NCI-H1436 treated with DMSO at 0.1 percent for 48 hours (cell line): ENCODE data around the gene ARHGEF3.
"Not testable (repeated sequence)": the region's sequence is repeated elsewhere in the genome, so short reads cannot be mapped to it uniquely, and the experiment has no call there.

Source experiments
- DNase-seq: peaks from one replicate; lab custom pipeline; 2025; lab: John Stamatoyannopoulos, UW

The ARHGEF3 gene

GRCh38 chr3:56737006-56737405 lies 64.7 kb downstream of the ARHGEF3 start:
- DNase-seq = no peak

DNA sequence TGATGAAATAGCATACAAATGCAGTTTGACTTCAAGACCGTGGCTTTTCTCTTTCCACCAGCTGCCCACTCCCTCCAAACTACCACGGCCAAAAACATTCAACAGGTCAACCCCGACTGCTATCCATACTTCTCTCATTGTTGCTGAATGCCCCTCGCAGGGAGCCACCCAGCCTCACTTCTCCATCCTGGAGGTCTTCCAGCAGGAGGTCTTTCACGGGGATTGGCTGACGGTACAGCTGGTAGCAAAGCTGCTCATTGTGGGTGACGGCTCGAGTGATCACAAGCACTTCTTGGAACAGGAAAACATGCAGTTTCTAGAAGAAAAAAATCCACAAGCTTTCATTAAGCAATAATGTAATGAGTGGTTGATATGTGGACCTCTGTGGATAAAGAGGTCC lies 69.6 kb downstream of the ARHGEF3 start:
- DNase-seq = no peak

- DNase-seq = no peak
These were observed 76.6 kb downstream of the ARHGEF3 start for GRCh38 chr3:56725175-56725574.

DNA sequence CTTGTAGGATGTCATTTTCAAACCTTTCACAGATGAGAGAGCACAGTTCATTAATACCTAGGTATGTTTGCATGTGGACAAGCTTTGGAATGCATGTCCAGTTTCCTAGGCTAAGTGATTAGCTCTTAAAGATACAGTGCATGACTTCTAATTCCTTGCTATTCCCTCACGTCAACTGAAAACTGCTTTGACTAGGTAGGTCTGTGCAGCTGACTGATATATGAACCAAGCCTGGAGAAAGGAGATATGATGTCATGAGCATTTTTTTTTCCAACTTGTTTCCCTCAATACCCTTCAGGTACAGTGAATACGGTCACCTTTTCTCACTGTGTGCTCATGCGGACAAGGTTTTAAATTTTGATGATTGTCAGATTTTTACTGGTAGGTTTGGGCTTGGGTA lies 77.1 kb downstream of the ARHGEF3 start:
- no peak for DNase-seq

DNA sequence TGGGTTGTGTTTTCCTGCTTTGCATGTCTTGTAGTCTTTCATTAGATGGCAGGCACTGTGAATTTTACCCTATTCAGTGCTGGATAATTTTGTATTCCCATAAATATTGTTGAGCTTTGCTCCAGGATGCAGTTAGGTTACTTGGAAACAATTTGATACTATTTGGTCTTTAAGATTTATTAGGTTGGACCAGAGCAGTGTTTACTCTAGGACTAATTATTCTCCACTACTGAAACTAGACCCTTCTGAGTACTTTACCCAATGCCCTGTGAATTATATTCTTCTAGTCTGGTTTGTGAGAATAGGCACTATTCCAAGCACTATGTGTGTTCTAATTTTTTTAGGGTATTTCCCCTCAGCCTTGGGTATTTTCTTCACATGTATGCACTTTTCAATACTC lies 80.9 kb downstream of the ARHGEF3 start:
- DNase-seq = no peak

DNA sequence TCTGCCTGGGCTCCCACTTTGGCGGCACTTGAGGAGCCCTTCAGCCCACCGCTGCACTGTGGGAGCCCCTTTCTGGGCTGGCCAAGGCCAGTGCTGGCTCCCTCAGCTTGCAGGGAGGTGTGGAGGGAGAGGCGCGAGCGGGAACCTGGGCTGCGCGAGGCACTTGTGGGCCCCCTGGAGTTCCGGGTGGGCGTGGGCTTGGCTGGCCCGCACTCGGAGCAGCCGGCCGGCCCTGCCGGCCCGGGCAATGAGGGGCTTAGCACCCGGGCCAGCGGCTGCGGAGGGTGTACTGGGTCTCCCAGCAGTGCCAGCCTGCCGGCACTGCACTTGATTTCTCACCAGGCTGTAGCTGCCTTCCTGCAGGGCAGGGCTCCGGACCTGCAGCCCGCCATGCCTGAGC lies 82.9 kb downstream of the ARHGEF3 start:
- not testable (repeated sequence) for DNase-seq

- no peak for DNase-seq
These were observed 90.4 kb downstream of the ARHGEF3 start for GRCh38 chr3:56711344-56711743.

- DNase-seq = not testable (repeated sequence)
These were observed 94.3 kb downstream of the ARHGEF3 start for GRCh38 chr3:56707412-56707811.

DNA sequence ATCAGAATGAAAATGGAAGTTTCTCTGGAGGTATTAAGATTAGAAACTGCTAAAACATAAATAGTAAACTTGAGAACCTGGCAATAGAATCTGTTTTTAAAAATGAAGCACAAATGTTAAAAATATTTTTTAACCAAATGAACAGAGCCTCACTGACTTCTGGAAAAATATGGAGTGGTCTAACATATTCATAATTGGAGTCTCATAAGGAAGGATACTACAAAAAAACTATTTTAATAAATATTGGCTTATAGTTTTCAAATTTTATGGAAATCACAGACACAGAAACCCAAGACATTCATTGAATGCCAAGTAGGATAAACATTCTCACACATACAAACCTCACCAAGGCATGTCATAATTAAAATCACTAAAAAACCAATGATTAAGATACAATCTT lies 95.1 kb downstream of the ARHGEF3 start:
- DNase-seq = no peak

- no peak for DNase-seq
These were observed 97.0 kb downstream of the ARHGEF3 start for GRCh38 chr3:56704706-56705105.

- DNase-seq = no peak
These were observed 99.0 kb downstream of the ARHGEF3 start for GRCh38 chr3:56702490-56703315.

DNA sequence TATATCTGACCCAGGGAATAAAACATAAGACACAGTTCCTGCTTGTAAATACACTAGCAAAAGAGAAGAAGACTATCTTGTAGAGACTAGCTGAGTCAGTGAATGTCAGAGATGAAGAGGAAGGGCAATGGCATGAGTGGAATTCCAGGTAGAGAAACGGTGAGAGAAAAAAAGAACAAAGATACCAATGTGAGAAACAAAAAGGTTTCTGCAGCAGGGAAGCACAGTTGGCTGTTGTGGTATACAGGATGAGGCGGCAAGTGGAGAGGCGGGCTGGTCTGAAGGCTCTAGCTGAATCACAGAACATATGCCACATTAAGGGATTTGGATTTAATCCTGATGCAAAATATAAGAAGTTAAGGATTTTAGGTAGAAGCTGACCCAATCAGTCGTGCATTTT lies 101.6 kb downstream of the ARHGEF3 start:
- no peak for DNase-seq

GRCh38 chr3:56694867-56695683 lies 106.7 kb downstream of the ARHGEF3 start:
- no peak for DNase-seq

DNA sequence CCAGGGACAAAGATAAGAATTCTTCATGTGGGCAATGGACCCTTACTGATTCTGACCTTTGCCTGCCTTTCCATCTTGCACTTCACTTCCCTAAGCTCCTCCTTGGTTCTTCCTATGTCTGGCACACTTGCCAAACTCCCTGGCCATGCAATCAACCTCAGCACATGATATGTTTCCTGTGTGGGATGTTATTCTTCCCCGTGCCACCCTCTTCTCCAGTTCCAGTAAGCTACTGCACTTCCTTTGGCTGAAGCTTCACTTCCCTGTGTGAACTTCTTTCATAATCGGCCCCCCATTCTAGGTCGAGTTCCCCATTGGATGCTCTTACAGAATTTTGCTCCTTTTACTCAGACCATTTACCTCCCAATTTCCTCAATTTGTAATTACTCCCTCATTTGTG lies 108.0 kb downstream of the ARHGEF3 start:
- DNase-seq = no peak

- not testable (repeated sequence) for DNase-seq
These were observed 109.0 kb downstream of the ARHGEF3 start for GRCh38 chr3:56692520-56693433.

DNA sequence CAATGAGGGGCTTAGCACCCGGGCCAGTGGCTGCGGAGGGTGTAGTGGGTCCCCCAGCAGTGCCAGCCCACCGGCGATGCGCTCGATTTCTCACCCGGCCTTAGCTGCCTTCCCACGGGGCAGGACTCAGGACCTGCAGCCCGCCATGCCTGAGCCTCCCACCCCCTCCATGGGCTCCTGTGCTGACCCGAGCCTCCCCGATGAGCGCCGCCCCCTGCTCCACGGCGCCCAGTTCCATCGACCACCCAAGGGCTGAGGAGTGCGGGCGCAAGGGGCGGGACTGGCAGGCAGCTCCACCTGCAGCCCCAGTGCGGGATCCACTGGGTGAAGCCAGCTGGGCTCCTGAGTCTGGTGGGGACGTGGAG lies 109.8 kb downstream of the ARHGEF3 start:
- DNase-seq = not testable (repeated sequence)

DNA sequence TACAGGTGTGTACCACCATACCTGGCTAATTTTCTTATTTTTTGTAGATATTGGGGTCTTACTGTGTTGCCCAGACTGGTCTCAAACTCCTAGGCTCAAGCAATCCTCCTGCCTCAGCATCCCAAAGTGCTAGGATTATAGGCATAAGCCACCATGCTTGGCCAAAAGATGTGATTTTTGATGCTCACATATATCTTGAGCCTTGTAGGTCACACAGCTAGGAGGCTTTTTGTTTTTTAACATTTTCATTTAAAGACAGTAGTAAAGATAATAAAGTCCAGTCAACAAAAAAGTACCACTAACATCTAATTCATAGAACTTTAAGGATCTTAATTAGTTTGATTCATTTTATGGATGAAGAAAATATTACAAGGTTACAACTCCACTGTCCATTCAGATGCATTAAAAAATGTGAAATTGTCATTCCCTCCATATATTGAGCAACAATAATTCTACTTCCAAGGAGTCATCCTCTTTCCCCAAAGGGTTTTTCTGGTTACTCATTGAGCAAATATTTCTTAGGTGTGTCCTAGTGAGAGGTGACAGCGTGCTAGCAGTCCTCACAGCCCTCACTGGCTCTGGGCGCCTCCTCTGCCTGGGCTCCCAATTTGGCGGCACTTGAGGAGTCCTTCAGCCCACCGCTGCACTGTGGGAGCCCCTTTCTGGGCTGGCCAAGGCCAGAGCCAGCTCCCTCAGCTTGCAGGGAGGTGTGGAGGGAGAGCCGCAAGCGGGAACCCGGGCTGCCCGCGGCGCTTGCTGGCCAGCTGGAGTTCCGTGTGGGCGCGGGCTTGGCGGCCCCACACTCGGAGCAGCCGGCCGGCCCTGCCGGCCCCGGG lies 110.4 kb downstream of the ARHGEF3 start:
- no peak for DNase-seq

DNA sequence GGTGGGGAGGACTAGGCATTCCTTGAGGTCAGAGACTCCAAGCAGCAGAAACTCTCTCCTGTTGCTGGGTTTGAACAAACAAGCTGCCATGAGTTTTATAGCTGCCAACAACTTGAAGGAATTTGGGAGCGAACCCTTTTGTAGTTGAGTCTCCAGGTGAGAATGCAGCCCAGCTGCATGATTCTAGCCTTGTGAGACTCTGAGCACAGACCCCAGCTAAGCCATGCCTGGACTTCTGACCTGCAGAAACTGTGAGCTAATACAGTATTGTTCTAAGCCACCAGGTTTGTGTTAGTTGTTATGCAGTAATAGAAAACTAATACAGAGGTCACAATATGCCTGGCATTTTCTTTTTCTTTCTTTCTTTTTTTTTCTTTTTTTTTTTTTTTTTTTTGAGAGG lies 112.4 kb downstream of the ARHGEF3 start:
- no peak for DNase-seq

- DNase-seq = no peak
These were observed 113.6 kb downstream of the ARHGEF3 start for GRCh38 chr3:56688191-56688590.

DNA sequence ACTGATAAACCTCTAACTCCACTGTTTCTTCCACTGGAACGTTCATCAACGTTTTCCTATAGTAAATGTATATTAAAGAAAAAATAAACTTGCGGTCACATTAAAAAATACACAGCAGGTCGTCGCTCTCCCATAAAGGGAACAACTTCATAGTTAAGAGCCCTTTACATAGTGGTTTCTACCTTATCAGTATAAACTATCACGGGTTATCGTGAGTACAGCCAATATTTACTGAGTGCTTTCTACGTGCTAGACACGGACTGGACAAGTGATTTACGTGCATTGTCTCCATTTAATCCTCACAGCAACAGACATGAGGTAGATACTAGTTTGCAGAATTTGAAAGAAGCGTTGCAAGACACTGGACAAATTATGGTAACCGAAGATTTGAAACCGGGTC lies 117.7 kb downstream of the ARHGEF3 start:
- DNase-seq = no peak

DNA sequence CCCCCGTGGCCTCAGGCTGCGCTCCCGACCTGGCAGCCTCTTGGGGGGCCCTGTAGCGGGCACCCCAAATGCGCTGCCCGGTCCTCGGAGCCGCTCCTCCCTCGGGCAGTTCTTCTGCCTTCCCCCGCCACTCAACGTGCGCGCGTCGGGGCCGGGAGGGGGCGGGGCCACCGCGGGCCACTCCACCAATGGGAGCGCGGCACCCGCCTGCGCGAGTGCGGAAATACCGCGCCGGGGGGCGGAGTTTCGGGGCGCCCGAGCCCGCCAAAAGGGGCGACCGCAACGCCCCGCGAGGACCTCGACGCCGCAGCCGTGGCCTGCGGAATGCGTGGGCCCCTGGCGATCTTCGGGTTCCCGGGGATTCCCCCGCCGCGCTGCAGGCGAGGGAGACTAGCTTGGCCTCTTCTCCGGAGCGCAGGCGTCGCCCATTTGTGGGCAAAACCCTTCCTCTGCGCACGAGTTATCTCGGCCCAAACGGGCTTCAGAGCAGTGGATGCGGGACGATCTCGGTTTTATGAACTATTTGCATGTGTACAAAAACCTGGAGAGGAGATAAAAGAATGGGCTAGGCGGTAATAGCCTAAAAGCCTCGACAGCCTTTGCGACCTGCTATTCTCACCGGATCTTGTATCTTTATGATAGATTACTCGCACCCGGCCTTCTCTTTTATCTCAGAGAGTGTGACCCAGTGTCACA lies 118.5 kb downstream of the ARHGEF3 start, which contains the start of gene TASOR:
Gene TASOR, minus strand, starts transcription at position 144 of the 696 bp plus-strand sequence. CDS start 259 bp downstream, outside the sequence.
- no peak for DNase-seq
